ENCODE results near the gene LZTS3.

DNA sequence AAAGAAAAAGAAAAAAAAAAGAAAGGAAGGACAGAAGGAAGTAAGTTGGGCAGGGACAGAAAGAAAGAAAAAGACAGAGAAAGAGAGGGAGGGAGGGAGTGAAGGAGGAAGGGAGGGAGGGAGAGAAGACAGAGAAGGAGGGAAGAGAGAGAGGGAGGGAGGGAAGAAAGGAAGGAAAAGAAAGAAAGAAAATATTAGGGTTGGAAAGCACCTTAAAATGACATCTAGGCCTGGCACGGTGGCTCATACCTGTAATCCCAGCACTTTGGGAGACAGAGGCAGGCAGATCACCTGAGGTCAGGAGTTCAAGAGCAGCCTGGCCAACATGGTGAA, 46.9 kb downstream of the LZTS3 start:
- TF ChIP-seq CTCF (IDR thresholded peaks at IDR 0.05 in 2 of 3, conservative IDR thresholded peaks at IDR 0.05 in 1 of 3; ENCODE audit: control insufficient read depth in 2 of 3, extremely low read depth in 1 of 3, insufficient read depth in 1 of 3, low read depth in 3 of 3, low read length in 3 of 3) = no peak
- no peak for TF ChIP-seq BHLHE40 (IDR thresholded peaks at IDR 0.05; ENCODE audit: borderline replicate concordance in 1 of 2, low read depth in 2 of 2, low read length in 1 of 2)
- no peak for TF ChIP-seq E2F4 (IDR thresholded peaks at IDR 0.05; ENCODE audit: low read depth, low read length)
- TF ChIP-seq FOXM1 (IDR thresholded peaks at IDR 0.05; ENCODE audit: low read depth, low read length) = no peak
- no peak for TF ChIP-seq EZH2 (IDR thresholded peaks at IDR 0.05; ENCODE audit: borderline replicate concordance, control insufficient read depth, low read depth, low read length)
- no peak for TF ChIP-seq RFX5 (IDR thresholded peaks at IDR 0.05; ENCODE audit: low read depth, low read length)
- TF ChIP-seq BCL11A (IDR thresholded peaks at IDR 0.05; ENCODE audit: low read depth, low read length) = no peak
